Neural cell (in vitro differentiated cells): Measurements from ENCODE around the gene FBXO38. TPM values are rescaled to one million over a fixed set of nuclear protein-coding genes. Genes with fewer than 3 reads are reported as not detected.

Experiments
- H2AFZ ChIP-seq: fragments of 200-600, 300-800 bp; sonication (generic), shearing (Covaris generic); 2 replicates; pipeline ENCODE4 v1.6.0; 2014; ENCODE audit warnings: low read depth, mild to moderate bottlenecking, antibody characterized with exemption, low read length, moderate library complexity
- H3F3A ChIP-seq: fragments of 200-600 bp; shearing (Covaris generic); 2 replicates; pipeline ENCODE4 v1.6.1; 2016; ENCODE audit warnings: mild to moderate bottlenecking, moderate library complexity, mixed read lengths, antibody characterized with exemption, low read length; ENCODE audit not compliant: insufficient read depth, poor library complexity, severe bottlenecking
- H3K27ac ChIP-seq: fragments of 200-600, 300-800 bp; sonication (generic), shearing (Covaris generic); 2 replicates; pipeline ENCODE4 v1.5.1; 2014; ENCODE audit warnings: mild to moderate bottlenecking, low read length, moderate library complexity
- H3K27me3 ChIP-seq: fragments of 300-800, 200-600 bp; sonication (generic), shearing (Covaris generic); 2 replicates; pipeline ENCODE4 v1.6.0; 2014; ENCODE audit warnings: mild to moderate bottlenecking, low read depth, low read length, moderate library complexity; ENCODE audit not compliant: insufficient read depth
- H3K36me3 ChIP-seq: fragments of 300-800, 200-600 bp; sonication (generic), shearing (Covaris generic); 2 replicates; pipeline ENCODE4 v1.5.1; 2014; ENCODE audit warnings: mild to moderate bottlenecking, antibody characterized with exemption, low read length, moderate library complexity; ENCODE audit not compliant: insufficient read depth
- H3K4me2 ChIP-seq: fragments of 300-800, 200-600 bp; sonication (generic), shearing (Covaris generic); 2 replicates; pipeline ENCODE4 v1.6.0; 2014; ENCODE audit warnings: mild to moderate bottlenecking, low read length
- H3K4me3 ChIP-seq: fragments of 300-800, 200-600 bp; sonication (generic), shearing (Covaris generic); 2 replicates; pipeline ENCODE4 v1.5.1; 2014; ENCODE audit warnings: mild to moderate bottlenecking, low read length, moderate library complexity
- H3K79me2 ChIP-seq: fragments of 200-600 bp; shearing (Covaris generic); replicated peaks from 2 replicates; pipeline ENCODE4 v1.6.0; 2014; ENCODE audit warnings: mild to moderate bottlenecking, low read length, moderate library complexity; ENCODE audit not compliant: insufficient read depth
- H3K9ac ChIP-seq: fragments of 300-800, 200-600 bp; sonication (generic), shearing (Covaris generic); 2 replicates; pipeline ENCODE4 v1.6.1; 2016; ENCODE audit warnings: mild to moderate bottlenecking, low read length, mixed read lengths
- H3K9me2 ChIP-seq: fragments of 200-600 bp; shearing (Covaris generic); 2 replicates; pipeline ENCODE4 v1.6.1; 2016; ENCODE audit warnings: mild to moderate bottlenecking, low read length, mixed read lengths; ENCODE audit not compliant: insufficient read depth
- H3K9me3 ChIP-seq: fragments of 200-600, 300-800 bp; sonication (generic), shearing (Covaris generic); 2 replicates; pipeline ENCODE4 v1.6.1; 2016; ENCODE audit warnings: mild to moderate bottlenecking, mixed run types, low read length, moderate library complexity, mixed read lengths
- H4K20me1 ChIP-seq: fragments of 200-600 bp; shearing (Covaris generic); 2 replicates; pipeline ENCODE4 v1.6.1; 2016; ENCODE audit warnings: mild to moderate bottlenecking, mixed run types; ENCODE audit not compliant: insufficient read depth
- EP300 ChIP-seq: fragments of 450-650 bp; conservative IDR thresholded peaks from 2 replicates; pipeline ENCODE4 v1.6.1; 2014; ENCODE audit warnings: antibody characterized with exemption, mild to moderate bottlenecking, moderate library complexity; ENCODE audit not compliant: poor library complexity, severe bottlenecking
- EZH2 ChIP-seq: fragments of 200-600, 300-800 bp; shearing (Covaris generic), sonication (generic); IDR thresholded peaks from 2 replicates; pipeline ENCODE4 v1.6.1; 2014; ENCODE audit warnings: antibody characterized with exemption, low read length, borderline replicate concordance, mild to moderate bottlenecking; ENCODE audit not compliant: insufficient read depth, poor library complexity, severe bottlenecking
- MXI1 ChIP-seq: fragments of 450-650 bp; conservative IDR thresholded peaks from 2 replicates; pipeline ENCODE4 v1.6.1; 2014; ENCODE audit warnings: antibody characterized with exemption, mild to moderate bottlenecking; ENCODE audit not compliant: poor library complexity, severe bottlenecking
- POLR2AphosphoS5 ChIP-seq: IDR thresholded peaks from 2 replicates; pipeline ENCODE4 v1.6.1; 2012
- RAD21 ChIP-seq: fragments of 450-650 bp; conservative IDR thresholded peaks from 2 replicates; pipeline ENCODE4 v1.6.1; 2014; ENCODE audit warnings: antibody characterized with exemption, mild to moderate bottlenecking, moderate library complexity
- SMC3 ChIP-seq: fragments of 450-650 bp; conservative IDR thresholded peaks from 2 replicates; pipeline ENCODE4 v1.6.1; 2014; ENCODE audit warnings: antibody characterized with exemption, mild to moderate bottlenecking, moderate library complexity; ENCODE audit not compliant: poor library complexity
- TAF1 ChIP-seq: IDR thresholded peaks from 2 replicates; pipeline ENCODE4 v1.6.1; 2012; ENCODE audit warnings: low read depth
- polyA plus RNA-seq: library from polyadenylated mRNA; depleted of rRNA; stranded (reverse); fragments of >200 nt; gene quantifications from 2 replicates; pipeline ENCODE4 v1.2.3, GENCODE V29; 2014
- TF ChIP-seq, protein P1 (sequence below): fragments of 450-650 bp; IDR thresholded peaks from 2 replicates; pipeline ENCODE4 v1.5.1; 2014; ENCODE audit warnings: antibody characterized with exemption, mild to moderate bottlenecking, moderate library complexity; ENCODE audit not compliant: poor library complexity, severe bottlenecking
- TF ChIP-seq, protein P2 (sequence below): IDR thresholded peaks from 2 replicates; pipeline ENCODE4 v1.6.1; 2012; ENCODE audit warnings: borderline replicate concordance

The FBXO38 gene
- polyA plus RNA-seq, 1 donor from 2014 or later, result 69.1 TPM

DNA sequence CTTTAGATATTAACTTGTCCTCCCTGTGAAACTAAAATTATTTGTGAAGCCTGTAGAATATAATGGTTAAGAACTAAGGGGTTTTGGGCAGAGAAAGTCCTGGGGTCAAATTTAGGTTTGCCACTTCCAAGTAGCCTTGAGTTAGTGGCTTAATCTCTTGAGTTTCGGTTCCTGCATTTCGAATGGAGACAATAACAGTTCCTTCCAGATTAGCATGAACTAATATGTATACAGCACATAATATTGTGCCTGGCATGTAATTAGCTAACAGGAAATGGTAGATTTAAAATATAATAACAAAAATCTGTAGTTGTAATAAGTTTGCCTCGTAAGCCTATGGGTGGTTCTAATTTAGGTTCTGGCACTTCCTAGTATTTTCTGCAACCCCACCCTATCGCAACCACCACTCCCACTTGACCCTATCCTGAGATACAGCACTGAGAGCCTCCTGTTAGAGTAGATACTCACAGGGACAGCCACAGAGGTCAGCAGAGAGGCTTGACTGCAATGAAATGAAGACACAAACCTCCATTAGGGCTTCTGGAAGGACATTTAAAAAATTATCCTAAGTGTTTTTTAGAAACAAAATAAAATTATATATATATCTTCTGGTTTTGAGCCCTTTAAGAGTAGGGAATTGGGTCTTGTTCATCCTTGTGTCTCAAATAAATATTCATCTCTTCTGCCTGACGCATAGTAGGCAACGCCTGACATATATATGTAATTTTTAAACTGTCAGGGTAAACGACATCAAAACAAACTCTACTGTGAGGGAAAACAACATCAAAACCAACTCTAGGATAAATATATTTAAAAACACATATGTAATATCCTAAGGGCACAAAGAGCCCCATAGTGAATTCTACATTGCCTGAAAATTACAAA lies 39.9 kb upstream of the FBXO38 start:
- no peak overlapping the region for H3K4me3 ChIP-seq
- no peak overlapping the region for H2AFZ ChIP-seq
- H3K4me2 ChIP-seq, result no peak overlapping the region
- no peaks in the 10 kb centered on the region for H3K27me3 ChIP-seq
- no peaks in the 10 kb centered on the region for H3K9me3 ChIP-seq
- no peak overlapping the region for H3K9ac ChIP-seq
- no peak for TF ChIP-seq SMC3
- TF ChIP-seq, protein P1, sequence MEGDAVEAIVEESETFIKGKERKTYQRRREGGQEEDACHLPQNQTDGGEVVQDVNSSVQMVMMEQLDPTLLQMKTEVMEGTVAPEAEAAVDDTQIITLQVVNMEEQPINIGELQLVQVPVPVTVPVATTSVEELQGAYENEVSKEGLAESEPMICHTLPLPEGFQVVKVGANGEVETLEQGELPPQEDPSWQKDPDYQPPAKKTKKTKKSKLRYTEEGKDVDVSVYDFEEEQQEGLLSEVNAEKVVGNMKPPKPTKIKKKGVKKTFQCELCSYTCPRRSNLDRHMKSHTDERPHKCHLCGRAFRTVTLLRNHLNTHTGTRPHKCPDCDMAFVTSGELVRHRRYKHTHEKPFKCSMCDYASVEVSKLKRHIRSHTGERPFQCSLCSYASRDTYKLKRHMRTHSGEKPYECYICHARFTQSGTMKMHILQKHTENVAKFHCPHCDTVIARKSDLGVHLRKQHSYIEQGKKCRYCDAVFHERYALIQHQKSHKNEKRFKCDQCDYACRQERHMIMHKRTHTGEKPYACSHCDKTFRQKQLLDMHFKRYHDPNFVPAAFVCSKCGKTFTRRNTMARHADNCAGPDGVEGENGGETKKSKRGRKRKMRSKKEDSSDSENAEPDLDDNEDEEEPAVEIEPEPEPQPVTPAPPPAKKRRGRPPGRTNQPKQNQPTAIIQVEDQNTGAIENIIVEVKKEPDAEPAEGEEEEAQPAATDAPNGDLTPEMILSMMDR, result no peak
- TF ChIP-seq TAF1, result no peak
- no peak for TF ChIP-seq RAD21
- TF ChIP-seq EP300, result no peak
- TF ChIP-seq, protein P2, sequence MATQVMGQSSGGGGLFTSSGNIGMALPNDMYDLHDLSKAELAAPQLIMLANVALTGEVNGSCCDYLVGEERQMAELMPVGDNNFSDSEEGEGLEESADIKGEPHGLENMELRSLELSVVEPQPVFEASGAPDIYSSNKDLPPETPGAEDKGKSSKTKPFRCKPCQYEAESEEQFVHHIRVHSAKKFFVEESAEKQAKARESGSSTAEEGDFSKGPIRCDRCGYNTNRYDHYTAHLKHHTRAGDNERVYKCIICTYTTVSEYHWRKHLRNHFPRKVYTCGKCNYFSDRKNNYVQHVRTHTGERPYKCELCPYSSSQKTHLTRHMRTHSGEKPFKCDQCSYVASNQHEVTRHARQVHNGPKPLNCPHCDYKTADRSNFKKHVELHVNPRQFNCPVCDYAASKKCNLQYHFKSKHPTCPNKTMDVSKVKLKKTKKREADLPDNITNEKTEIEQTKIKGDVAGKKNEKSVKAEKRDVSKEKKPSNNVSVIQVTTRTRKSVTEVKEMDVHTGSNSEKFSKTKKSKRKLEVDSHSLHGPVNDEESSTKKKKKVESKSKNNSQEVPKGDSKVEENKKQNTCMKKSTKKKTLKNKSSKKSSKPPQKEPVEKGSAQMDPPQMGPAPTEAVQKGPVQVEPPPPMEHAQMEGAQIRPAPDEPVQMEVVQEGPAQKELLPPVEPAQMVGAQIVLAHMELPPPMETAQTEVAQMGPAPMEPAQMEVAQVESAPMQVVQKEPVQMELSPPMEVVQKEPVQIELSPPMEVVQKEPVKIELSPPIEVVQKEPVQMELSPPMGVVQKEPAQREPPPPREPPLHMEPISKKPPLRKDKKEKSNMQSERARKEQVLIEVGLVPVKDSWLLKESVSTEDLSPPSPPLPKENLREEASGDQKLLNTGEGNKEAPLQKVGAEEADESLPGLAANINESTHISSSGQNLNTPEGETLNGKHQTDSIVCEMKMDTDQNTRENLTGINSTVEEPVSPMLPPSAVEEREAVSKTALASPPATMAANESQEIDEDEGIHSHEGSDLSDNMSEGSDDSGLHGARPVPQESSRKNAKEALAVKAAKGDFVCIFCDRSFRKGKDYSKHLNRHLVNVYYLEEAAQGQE, result no peak
- no peaks in the 10 kb centered on the region for H4K20me1 ChIP-seq
- no peaks in the 10 kb centered on the region for H3K36me3 ChIP-seq
- no peaks in the 10 kb centered on the region for H3K9me2 ChIP-seq
- no peak overlapping the region for H3K27ac ChIP-seq
- no peaks in the 10 kb centered on the region for H3F3A ChIP-seq
- H3K79me2 ChIP-seq, result no peaks in the 10 kb centered on the region

DNA sequence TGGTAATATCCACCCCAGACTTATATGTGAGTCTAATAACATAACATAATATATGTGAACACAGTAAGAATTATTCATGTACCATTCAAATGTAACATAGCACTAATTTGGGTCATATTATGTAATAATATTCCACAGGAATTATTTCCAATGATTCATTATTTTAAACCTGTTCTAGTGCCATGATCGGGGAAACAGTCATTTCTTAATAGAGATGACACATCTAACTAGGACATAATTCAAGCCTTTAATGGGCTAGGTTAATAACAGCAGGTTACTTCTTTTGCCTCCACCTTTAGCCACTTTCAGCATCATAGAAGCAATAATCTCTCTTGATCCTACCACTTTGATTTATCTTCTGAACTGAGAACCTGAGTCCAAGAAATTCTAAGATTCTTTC lies 36.1 kb upstream of the FBXO38 start:
- Histone ChIP-seq H3K4me3 (no peak overlapping the region), H3K27me3 (no peaks in the 10 kb centered on the region), H3K27ac (no peak overlapping the region), H3K9me3 (no peaks in the 10 kb centered on the region), H3K79me2 (no peaks in the 10 kb centered on the region), H3K9me2 (no peaks in the 10 kb centered on the region), H3K9ac (no peak overlapping the region), H3K4me2 (no peak overlapping the region), H3F3A (no peaks in the 10 kb centered on the region), H4K20me1 (no peaks in the 10 kb centered on the region), H3K36me3 (no peaks in the 10 kb centered on the region), H2AFZ (no peak overlapping the region)
- TF ChIP-seq EP300 (no peak), SMC3 (no peak)

DNA sequence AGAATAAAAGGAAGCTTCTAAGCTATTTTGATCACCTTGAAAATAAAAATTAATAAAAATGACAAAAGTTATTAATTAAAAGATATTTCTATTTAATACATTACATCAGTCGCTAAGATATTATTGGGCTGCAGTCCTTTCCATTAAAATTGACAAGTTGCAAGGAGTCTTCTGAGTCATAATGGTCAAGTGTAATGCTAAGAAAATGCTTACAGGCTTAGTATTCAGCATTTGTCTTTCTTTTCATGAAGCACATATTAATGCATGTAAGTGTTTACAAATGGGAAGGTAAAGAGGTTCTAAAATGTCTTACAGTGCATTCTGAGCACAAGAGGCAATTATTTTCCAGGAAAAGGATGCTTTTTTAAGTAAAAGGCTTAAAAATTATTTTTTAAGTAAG lies 31.1 kb upstream of the FBXO38 start:
- H3K36me3 ChIP-seq, result no peaks in the 10 kb centered on the region
- no peak for TF ChIP-seq MXI1
- no peak for TF ChIP-seq TAF1
- TF ChIP-seq, protein P1, result no peak
- TF ChIP-seq EP300, result no peak
- no peak for TF ChIP-seq POLR2AphosphoS5
- no peak for TF ChIP-seq SMC3
- TF ChIP-seq, protein P2, result no peak
- TF ChIP-seq RAD21, result no peak
- TF ChIP-seq EZH2, result no peak

More for the DNA sequence above, 31.1 kb upstream of the FBXO38 start:
- Histone ChIP-seq H3K9ac (no peak overlapping the region), H3K79me2 (no peaks in the 10 kb centered on the region), H3K27me3 (no peaks in the 10 kb centered on the region), H3K9me3 (no peaks in the 10 kb centered on the region), H3K27ac (no peak overlapping the region), H3F3A (no peaks in the 10 kb centered on the region), H3K9me2 (no peaks in the 10 kb centered on the region), H4K20me1 (no peaks in the 10 kb centered on the region), H3K4me3 (no peak overlapping the region), H2AFZ (no peak overlapping the region), H3K4me2 (no peak overlapping the region)
